GM19328 (cell line): ENCODE measurements around the gene SNX8.
A peak's percentile ranks its signal among the peaks of the same experiment; 100 is the strongest.

Experiments
- ATAC-seq: cut with Tn5 transposase; IDR thresholded peaks from one replicate; pipeline ENCODE4 v1.9.1; 2021; ENCODE audit warnings: mild to moderate bottlenecking, moderate library complexity; ENCODE audit not compliant: unreplicated experiment

Gene SNX8

GRCh38 chr7:2209146-2209960 lies 104.9 kb downstream of the SNX8 start:
- ATAC-seq: peak; percentile 58

GRCh38 chr7:2208712-2209111 lies 105.5 kb downstream of the SNX8 start:
- no peak for ATAC-seq

DNA sequence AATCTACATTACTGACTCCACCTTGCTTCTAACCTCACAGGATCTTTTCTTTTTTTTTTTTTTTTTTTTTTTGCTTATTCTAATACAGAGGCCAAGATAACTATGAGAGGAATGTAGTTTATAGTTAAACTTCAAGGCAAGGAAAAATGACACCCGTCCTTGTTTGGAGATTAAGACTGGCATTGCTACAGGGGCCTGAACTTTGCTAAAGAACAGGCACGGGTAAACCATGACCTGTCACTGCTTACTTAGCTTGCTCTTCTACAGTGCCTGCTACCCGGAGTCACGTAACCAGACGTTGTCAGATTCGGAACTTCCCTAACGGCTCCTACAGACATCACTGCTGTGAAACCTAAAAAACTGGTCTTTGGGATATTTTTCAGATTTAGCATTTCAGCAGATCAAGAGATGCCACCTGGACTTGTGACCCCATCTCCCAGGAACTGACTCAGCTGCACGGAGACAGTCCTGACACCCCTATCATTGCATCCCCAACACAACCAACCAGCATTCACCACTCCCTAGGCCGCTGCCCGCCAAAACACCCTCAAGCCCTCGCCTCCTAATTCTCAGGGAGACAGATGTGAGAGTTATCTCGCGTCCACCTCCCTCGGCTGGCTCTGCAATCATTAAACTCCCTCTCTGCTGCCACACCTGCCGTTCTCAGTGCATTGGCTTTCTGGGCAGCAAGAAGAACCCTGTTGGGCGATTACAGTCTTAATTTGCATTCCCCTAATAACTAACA lies 109.0 kb downstream of the SNX8 start:
- ATAC-seq: no peak

GRCh38 chr7:2204446-2204845 lies 109.8 kb downstream of the SNX8 start:
- no peak for ATAC-seq

DNA sequence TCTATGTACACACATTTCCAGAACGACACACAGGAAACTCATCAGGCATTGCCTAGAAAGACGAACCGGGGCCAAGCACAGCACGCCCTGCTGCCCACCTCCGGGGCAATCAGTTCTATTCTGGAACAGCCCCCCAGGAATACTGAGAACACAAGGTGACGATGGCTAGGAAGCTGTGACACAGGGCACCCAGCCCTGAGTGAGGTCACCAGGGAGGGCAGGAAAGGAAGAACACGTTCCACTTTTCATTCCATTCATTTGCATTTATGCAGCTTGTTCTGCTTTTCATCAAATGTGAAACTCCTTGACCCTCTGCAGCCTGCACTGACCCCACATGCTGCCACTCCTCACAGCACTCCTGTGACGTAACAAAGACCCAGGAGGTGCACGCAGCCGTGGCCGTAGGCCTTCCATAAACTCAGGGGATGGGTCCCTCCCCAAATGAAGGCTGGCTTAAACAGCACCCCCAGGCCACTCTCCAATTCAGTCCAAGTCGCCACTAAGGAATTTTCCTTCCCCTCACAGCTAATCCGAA lies 110.4 kb downstream of the SNX8 start:
- no peak for ATAC-seq

DNA sequence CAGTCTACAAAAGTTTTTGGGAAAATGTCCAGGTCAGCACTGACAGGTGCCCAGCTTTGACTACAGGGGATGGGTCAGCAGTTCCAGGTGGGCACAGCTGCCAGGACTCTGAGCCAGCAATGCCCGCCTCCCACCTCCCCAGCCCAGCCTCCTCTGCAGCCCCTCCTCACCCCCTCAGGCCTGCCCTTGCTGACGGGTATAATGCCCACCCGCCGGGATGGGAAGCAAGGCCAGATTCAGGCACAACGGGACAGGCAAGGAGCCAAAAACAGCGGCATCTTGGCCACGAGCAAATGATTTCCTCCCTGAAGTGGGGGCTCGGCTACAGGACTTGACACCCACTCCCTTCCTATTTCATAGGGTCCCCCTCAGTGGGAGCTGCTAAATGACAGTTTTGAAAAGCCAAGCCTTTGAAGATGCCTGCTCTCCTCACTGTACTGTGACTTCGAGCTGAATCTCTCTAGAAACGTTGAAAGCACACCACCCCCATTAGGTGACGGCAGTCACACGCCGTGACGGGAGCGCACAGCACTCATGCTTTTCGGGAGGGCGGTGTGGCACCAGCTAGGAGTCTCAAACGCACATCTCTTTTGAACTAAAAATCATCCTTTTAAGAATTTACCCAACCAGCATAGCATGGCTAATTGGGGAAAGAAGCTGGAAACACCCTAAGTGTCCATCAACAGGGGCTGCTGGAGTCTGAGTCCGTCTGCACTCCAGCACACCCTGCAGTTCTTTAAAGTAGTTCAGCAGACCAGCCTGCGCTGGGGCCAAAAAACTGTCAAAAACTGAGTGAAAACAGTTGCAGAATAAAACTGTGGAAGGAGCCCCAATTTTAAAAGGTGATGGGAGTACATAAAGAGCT lies 111.1 kb downstream of the SNX8 start:
- no peak for ATAC-seq

- ATAC-seq: no peak
These were observed 111.9 kb downstream of the SNX8 start for GRCh38 chr7:2202361-2202761.
